Left renal cortex interstitium (tissue), 4 donors: ENCODE data around the gene SH3TC2. TPM values are rescaled to one million over a fixed set of nuclear protein-coding genes. Genes with fewer than 3 reads are reported as not detected.
"Not testable (repeated sequence)": the region's sequence is repeated elsewhere in the genome, so short reads cannot be mapped to it uniquely, and the experiment has no call there.

ENCODE experiments used
- DNase-seq, 4 donors: peaks; one replicate each; pipeline ENCODE4 v3.0.0-alpha.2; 2013; ENCODE audit warnings: low read depth in 4 of 4, low spot score in 2 of 4, missing footprints in 1 of 4
- polyA plus RNA-seq, 4 donors: library from polyadenylated mRNA; unstranded; fragments of 120-200 nt; gene quantifications; one replicate each; pipeline ENCODE4 v1.2.1, GENCODE V29; 2013; ENCODE audit not compliant: insufficient read length in 4 of 4

The SH3TC2 gene
- polyA plus RNA-seq = 1 to 10 TPM in 3 of 4 donors, under 1 TPM in 1; 0.46 to 1.3 (median 1.1) TPM

- no peak for DNase-seq
Measured at GRCh38 chr5:149063017-149063687, at the start of gene SH3TC2. SH3TC2 (minus strand) TSS chr5:149063062; CDS start chr5:149063022, 40 bp downstream.

DNA sequence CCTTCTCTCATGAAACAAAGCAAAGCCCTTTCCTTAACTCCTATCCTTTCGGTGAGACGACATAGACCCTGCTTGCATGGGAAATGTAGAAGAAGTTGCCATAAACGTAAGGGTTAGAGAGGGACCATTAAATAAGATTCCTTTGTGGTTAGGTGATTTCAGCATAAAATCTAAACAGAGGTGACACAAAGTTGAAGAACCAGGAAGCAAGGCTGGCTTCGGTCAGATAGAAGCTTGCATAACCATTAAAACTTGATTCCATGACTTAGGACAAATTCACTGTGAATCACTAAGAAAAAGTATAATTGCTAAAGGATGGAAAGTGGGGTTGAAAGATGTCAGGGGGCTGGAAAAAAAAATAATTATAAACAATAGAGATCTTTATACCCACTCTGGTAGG, 47.5 kb upstream of the SH3TC2 start:
- DNase-seq = no peak

- DNase-seq = no peak
Measured at GRCh38 chr5:149108651-149109280, 45.9 kb upstream of the SH3TC2 start.

DNA sequence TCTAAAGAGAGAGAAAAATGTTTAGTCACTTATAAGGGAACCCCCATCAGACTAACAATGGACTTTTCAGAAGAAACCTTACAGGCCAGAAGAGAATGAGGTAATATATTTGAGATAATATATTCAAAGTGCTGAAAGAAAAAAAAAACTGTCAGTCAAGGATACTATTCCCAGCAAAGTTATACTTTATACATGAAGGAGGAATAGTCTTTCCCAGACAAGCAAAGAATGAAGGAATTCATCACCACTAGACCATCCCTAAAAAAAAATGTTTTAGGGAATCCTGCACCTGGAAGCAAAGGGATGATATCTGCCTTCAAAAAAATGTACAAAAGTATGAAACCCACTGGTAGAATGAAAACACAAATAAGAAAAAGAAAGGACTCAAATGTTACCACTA, 37.5 kb upstream of the SH3TC2 start:
- no peak for DNase-seq

- DNase-seq = no peak
Measured at GRCh38 chr5:149099920-149100319, 37.1 kb upstream of the SH3TC2 start.

GRCh38 chr5:149094996-149095395, 32.1 kb upstream of the SH3TC2 start:
- DNase-seq = no peak

GRCh38 chr5:149093625-149094024, 30.8 kb upstream of the SH3TC2 start:
- no peak for DNase-seq

DNA sequence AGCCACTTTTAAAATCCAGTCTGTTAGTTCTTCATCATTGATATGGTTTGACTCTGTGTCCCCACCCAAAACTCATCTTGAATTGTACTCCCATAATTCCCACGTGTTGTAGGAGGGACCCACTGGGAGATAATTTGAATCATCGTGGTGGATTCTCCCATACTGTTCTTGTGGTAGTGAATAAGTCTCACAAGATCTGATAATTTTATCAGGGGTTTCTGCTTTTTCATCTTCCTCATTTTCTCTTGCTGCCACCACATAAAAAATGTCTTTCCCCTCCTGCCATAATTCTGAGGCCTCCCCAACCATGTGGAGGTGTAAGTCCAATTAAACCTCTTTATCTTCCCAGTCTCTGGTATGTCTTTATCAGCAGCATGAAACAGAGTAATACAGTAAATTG, 26.9 kb upstream of the SH3TC2 start:
- no peak for DNase-seq

DNA sequence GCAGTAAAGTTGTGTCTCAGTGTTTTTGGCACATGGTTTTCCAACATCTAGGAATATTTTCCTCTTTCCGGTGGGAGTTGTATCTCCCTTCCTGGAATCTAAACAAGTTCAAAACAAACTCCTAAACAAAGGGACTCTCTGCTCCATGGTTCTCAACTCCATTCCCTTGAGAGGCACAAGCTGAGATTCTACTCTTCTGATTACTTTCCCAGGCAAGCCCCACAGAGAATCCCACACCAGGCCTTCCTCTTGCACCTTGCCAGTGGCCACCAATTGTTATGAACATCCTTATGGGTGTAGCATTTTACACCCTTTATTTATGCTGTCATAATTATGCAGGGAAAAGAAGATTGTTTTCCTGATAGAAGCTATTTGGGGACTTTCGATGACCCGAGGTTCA, 25.8 kb upstream of the SH3TC2 start:
- no peak for DNase-seq

DNA sequence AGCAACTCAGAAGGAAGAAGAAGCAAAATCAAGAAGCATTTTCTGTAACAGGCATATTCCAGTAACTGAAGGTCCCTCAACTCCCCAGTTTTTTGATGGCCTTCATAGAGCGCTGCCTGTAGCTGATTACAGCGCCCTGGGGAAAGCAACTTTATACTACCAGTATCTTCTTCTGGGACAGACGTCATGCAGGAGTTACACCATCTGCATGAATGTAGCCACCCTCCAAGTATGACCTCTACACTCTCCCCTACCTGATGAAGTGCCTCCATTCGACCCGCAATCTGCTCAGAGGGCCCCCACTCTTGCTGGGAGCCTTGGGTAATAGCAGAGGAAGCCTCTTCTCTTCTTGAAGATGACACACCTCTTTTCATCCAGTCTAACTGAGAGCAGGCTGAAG, 21.0 kb upstream of the SH3TC2 start:
- no peak for DNase-seq

GRCh38 chr5:149082271-149082670, 19.4 kb upstream of the SH3TC2 start:
- DNase-seq = no peak

GRCh38 chr5:149080294-149080693, 17.4 kb upstream of the SH3TC2 start:
- DNase-seq = no peak

GRCh38 chr5:149079883-149080282, 17.0 kb upstream of the SH3TC2 start:
- no peak for DNase-seq

- not testable (repeated sequence) for DNase-seq
Measured at GRCh38 chr5:149074071-149074470, 11.2 kb upstream of the SH3TC2 start.

DNA sequence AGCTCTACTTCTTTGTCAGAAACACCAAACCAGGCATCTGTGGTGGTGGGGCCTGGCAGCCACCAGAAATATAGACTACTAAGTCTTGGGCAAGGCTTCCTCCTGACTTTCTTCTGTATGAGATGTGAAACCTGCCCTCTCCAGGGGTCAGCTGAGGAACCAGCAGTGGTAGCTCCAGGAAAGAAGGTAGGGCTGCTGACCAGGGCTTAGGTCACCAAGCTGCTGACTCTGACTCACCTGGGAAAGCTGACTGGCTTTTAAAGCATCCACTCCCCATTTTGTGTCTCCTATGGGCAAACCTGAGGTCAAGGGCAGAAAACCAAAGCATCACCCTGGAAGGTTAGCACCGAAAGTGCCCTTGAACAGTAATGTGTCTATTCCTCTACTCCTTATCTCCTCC, 10.4 kb upstream of the SH3TC2 start:
- no peak for DNase-seq

DNA sequence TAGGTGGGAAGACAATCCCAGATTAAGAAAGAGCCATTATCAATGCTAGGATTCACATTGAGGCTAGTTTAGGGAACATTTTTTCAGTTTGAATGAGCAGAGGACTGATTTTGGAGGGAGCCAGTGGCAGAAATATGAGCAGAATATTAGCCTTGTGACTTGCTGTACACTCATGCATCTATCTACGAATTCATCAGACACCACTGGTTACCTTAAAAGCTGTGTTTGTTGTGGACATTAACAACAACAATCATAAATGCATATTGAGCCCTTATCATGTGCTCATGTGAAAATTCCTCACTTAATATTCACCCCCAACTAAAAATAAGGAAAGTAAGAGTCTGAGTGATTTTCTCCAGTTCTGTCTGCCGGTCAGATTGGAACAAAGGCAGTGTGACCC, 9.9 kb upstream of the SH3TC2 start:
- no peak for DNase-seq

DNA sequence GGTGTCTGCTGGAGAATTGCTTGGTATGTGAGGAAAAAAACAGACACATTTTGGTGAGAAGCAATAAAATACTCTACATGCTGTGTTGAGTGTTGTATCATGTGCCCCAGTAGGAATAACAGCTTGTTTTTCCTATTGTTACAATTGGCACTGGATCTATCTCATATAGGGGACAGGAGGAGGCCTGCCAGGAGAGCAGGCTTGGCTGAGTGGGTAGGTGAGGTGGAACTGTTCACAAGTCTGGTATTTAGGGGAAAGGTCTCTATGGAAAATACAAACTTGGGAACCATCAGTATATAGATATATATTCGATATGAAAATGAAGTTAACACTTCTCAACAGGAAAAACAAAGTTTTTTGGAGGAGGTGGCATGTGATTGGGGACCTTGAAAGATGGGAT, 9.5 kb upstream of the SH3TC2 start:
- no peak for DNase-seq

GRCh38 chr5:149071756-149072155, 8.9 kb upstream of the SH3TC2 start:
- no peak for DNase-seq

GRCh38 chr5:149071216-149071615, 8.4 kb upstream of the SH3TC2 start:
- DNase-seq = no peak

DNA sequence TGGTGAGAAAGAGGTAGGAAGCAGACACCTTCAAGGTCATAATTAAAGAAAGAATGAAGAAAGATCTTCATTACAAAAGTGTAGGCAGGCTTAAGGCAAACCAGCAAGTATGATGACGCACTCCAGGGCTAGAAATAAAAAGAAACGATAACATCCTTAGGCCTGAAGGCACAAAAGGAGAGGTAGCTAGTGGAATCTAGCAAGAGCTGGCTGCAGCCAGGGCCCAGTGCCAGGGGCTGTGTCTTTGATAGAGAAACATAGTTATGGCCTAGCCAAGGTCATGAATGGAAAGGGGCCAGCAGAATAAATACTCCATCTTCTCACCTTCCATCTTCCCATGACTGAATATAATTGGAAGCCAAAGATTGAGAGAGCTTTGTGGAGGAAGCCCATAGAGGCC, 6.8 kb upstream of the SH3TC2 start:
- DNase-seq = no peak

DNA sequence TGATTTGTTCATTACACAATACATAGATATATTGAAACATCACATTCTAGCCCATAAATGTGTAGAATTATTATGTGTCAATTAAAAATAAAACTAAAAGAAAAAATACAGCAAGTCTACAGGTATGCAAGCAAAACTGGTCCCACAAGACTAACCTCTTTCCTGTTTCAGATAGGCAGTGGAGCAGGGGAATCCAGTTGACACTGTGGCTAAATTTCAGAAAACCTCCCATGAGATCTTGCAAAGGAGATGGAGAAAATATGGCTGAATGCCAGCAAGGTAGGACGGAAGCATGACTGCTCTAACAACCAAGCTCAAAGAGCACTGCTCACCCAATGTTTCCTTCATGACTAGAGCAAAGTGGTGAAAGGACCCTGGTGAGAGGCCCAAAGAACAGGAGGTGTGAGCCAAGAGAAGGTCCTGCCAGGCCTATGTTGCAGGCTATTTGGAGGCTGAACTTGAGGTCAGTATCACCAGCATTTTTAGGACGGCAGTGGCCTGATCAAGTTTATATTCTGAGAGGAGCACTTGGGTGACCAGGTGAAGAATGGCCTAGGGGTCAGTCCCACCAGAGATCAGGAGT, 1.1 kb upstream of the SH3TC2 start:
- DNase-seq = no peak

DNA sequence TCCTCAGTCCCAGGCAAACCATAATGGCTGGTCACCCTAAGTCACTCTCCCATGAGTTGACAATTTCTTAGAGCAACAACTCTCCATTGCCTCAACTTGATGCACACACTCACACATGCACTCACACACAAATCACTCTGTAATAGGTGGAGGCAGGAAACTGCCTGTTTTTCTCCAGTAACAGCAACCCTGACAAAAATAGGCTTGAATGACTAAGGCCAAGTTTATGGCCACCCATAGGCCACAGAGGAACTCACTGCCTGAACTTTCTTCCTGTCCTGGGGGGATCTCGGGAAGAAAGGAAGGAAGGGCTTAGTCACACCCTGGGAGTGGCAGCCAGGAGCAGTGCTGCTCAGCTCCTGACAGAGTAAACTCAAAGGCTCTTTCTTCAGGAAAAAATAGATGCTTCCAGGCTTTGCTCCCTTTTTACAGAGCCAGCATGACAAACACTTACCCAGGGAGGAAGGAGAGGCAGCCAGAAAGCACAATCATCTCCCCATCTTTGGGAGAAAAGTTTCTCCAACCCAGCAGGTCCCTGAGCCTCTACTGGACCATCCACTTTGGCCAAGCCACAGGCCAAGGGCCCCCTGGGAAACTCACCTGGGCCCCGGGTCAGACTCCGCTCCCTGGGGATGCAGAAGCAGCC, 368 bp downstream of the SH3TC2 start:
- DNase-seq = no peak
